Fibroblast of pulmonary artery (primary cell): ENCODE data around the gene RGS6.

Source experiments
- DNase-seq: peaks from one replicate; pipeline ENCODE4 v3.0.0-alpha.2; 2010; ENCODE audit warnings: low read depth
- H3K4me3 ChIP-seq: replicated peaks from 2 replicates; pipeline ENCODE4 v1.5.1; 2011; ENCODE audit warnings: low read depth, mild to moderate bottlenecking, control low read depth, low read length, moderate library complexity
- CTCF ChIP-seq: IDR thresholded peaks from 2 replicates; pipeline ENCODE4 v1.5.1; 2011; ENCODE audit warnings: mild to moderate bottlenecking, control low read depth, low read length, inconsistent platforms; ENCODE audit errors: missing control alignments

RGS6 gene

GRCh38 chr14:72243309-72244293, 311.4 kb downstream of the RGS6 start:
- TF ChIP-seq CTCF = no peak
- no peak for DNase-seq

GRCh38 chr14:72247896-72248465, 315.8 kb downstream of the RGS6 start:
- TF ChIP-seq CTCF = no peak
- no peak for DNase-seq
- no peak overlapping the region for H3K4me3 ChIP-seq

More at GRCh38 chr14:72243309-72244293, 311.4 kb downstream of the RGS6 start:
- no peak overlapping the region for H3K4me3 ChIP-seq

- TF ChIP-seq CTCF = no peak
- no peak for DNase-seq
- H3K4me3 ChIP-seq = no peak overlapping the region
Measured at GRCh38 chr14:72253503-72253902, 321.3 kb downstream of the RGS6 start.

- no peak for TF ChIP-seq CTCF
- DNase-seq = no peak
- H3K4me3 ChIP-seq = no peak overlapping the region
Measured at GRCh38 chr14:72254202-72254936, 322.1 kb downstream of the RGS6 start.

- no peak for TF ChIP-seq CTCF
- DNase-seq = no peak
- H3K4me3 ChIP-seq = no peak overlapping the region
Measured at GRCh38 chr14:72254937-72255472, 322.8 kb downstream of the RGS6 start.

GRCh38 chr14:72256055-72256454, 323.8 kb downstream of the RGS6 start:
- H3K4me3 ChIP-seq = no peak overlapping the region
- no peak for DNase-seq
- TF ChIP-seq CTCF = no peak
